Stomach smooth muscle (tissue), 2 donors: Measurements from ENCODE around the gene RNF13.

Experiments used
- H3K27ac ChIP-seq: one replicate; pipeline ENCODE4 v1.7.0; 2013; ENCODE audit warnings: mild to moderate bottlenecking, low read length, inconsistent platforms
- H3K27me3 ChIP-seq, 2 donors: one replicate each; pipeline ENCODE4 v1.7.0; 2013; ENCODE audit warnings: low read length in 2 of 2; ENCODE audit not compliant: insufficient read depth in 2 of 2, control insufficient read depth in 1 of 2
- H3K36me3 ChIP-seq, 2 donors: one replicate each; pipeline ENCODE4 v1.7.0; 2013; ENCODE audit warnings: low read length in 2 of 2; ENCODE audit not compliant: control insufficient read depth in 2 of 2, insufficient read depth in 2 of 2
- H3K4me1 ChIP-seq: one replicate; pipeline ENCODE4 v1.7.0; 2013; ENCODE audit warnings: low read length; ENCODE audit not compliant: control insufficient read depth, insufficient read depth
- H3K4me3 ChIP-seq, 2 donors: one replicate each; pipeline ENCODE4 v1.7.0; 2013; ENCODE audit warnings: low read length in 2 of 2
- H3K9ac ChIP-seq, 2 donors: one replicate each; pipeline ENCODE4 v1.7.0; 2013; ENCODE audit warnings: low read length in 2 of 2, mild to moderate bottlenecking in 1 of 2
- H3K9me3 ChIP-seq, 2 donors: one replicate each; pipeline ENCODE4 v1.7.0; 2013; ENCODE audit warnings: low read length in 2 of 2; ENCODE audit not compliant: control insufficient read depth in 2 of 2
- donor health status: healthy.
- donor health status: Pancreatic carcinoma.

The RNF13 gene

GRCh38 chr3:149892371-149892770 lies 79.4 kb downstream of the RNF13 start:
- H3K4me1 ChIP-seq: peaks cover 3% of the 10 kb centered on the region
- H3K4me3 ChIP-seq: no peak overlapping the region

DNA sequence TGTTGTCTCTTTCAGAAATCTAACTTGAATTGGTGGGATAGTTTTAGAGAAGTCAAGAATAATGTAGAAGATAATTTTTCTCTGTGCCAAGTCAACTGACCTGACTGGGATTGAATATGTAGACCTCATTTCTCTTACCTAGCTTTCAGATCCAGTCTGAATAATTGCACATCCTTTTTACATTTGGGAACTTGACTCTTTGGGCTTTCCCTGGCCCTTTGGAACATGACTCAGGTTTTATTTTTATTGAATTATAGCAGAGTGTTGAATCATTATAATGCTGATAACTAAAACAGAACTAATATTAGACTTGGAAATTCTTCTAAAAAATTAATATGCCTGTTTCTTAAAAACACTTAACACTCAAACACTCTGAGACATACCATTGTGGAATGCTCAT lies 81.2 kb downstream of the RNF13 start:
- H3K4me3 ChIP-seq: no peak overlapping the region
- H3K27ac ChIP-seq: no peak overlapping the region
- H3K4me1 ChIP-seq: peaks cover 3% of the 10 kb centered on the region
- H3K27me3 ChIP-seq: no peaks in the 10 kb centered on the region
- peaks cover 0 to 3% of the 10 kb centered on the region in 2 donors for H3K36me3 ChIP-seq
- no peaks in the 10 kb centered on the region for H3K9me3 ChIP-seq
- H3K9ac ChIP-seq: no peak overlapping the region

More at GRCh38 chr3:149892371-149892770, 79.4 kb downstream of the RNF13 start:
- Histone ChIP-seq H3K9me3 (no peaks in the 10 kb centered on the region), H3K27ac (no peak overlapping the region), H3K36me3 (peaks cover 0 to 4% of the 10 kb centered on the region in 2 donors), H3K27me3 (no peaks in the 10 kb centered on the region), H3K9ac (no peak overlapping the region)

- H3K27me3 ChIP-seq: no peaks in the 10 kb centered on the region
Observed at GRCh38 chr3:149895339-149895738, 82.3 kb downstream of the RNF13 start.

DNA sequence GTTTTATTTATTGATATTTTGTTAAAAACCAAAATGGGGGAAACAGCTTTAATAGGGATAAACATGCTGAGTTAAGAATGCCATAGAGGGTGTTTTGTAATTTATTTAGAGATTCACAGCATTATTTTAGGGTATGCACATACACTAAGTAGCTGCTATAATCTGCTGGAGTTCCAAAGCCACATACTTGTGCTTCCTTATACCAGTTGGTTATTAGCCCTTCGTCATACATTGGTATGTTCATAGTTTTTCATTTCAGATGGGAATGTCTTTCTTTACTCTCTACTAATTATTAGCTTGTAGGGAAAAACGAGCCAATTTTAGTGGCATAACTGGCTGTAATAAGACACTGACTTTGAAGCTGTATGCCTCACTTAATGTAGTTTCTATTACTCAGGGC lies 82.8 kb downstream of the RNF13 start:
- no peak overlapping the region for H3K4me3 ChIP-seq
- peaks cover 0 to 3% of the 10 kb centered on the region in 2 donors for H3K36me3 ChIP-seq
- H3K9me3 ChIP-seq: no peaks in the 10 kb centered on the region
- no peak overlapping the region for H3K9ac ChIP-seq
- peaks cover 3% of the 10 kb centered on the region for H3K4me1 ChIP-seq
- no peak overlapping the region for H3K27ac ChIP-seq
- no peaks in the 10 kb centered on the region for H3K27me3 ChIP-seq

More at GRCh38 chr3:149895339-149895738, 82.3 kb downstream of the RNF13 start:
- Histone ChIP-seq H3K27ac (no peak overlapping the region), H3K36me3 (peaks cover 0 to 3% of the 10 kb centered on the region in 2 donors), H3K9ac (no peak overlapping the region), H3K4me1 (peaks cover 3% of the 10 kb centered on the region), H3K4me3 (no peak overlapping the region), H3K9me3 (no peaks in the 10 kb centered on the region)

DNA sequence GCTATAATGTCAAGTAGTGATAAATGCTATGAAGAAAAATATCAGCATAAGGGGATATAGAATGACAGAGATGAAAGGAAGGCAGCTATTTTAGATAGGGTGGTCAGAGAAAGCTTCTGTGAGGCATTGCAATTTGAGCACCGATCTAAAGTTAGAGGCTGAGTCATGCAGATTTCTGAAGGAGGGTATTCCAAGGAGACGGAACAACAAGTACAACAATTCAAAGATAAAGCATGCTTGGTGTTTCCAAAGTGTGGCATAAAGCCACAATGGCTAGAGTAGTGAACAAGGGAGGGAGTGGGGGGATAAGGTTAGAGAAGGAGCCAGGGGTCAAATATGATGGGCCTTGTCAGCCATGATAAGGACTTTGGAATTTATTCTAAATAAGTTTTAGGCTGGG lies 85.8 kb downstream of the RNF13 start:
- Histone ChIP-seq H3K4me1 (no peaks in the 10 kb centered on the region), H3K36me3 (peaks cover 0 to 3% of the 10 kb centered on the region in 2 donors), H3K27me3 (no peaks in the 10 kb centered on the region), H3K9ac (no peak overlapping the region), H3K4me3 (no peak overlapping the region), H3K27ac (no peak overlapping the region), H3K9me3 (no peaks in the 10 kb centered on the region)

DNA sequence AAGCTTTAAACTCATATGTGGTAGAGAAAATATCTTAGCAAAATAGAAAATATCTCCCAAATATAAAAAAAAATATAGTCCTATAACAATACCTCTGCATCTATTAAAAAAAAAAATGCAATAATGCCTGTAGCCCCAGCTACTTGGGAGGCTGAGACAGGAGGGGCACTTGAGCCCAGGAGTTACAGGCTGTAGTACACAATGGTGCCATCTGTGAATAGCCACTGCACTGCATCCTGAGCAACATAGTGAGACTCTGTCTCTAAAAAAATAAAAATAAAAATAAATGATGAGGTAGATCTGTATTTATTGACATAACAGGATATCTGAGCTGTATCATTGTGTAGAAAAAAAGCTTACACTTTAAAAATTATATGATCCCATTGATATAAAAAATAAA lies 87.3 kb downstream of the RNF13 start:
- H3K9me3 ChIP-seq: no peaks in the 10 kb centered on the region
- no peak overlapping the region for H3K9ac ChIP-seq
- peaks cover 0 to 3% of the 10 kb centered on the region in 2 donors for H3K36me3 ChIP-seq
- no peak overlapping the region for H3K27ac ChIP-seq
- no peaks in the 10 kb centered on the region for H3K27me3 ChIP-seq
- no peak overlapping the region for H3K4me3 ChIP-seq
- no peaks in the 10 kb centered on the region for H3K4me1 ChIP-seq

- Histone ChIP-seq H3K9me3 (no peaks in the 10 kb centered on the region), H3K9ac (no peak overlapping the region), H3K27ac (no peak overlapping the region), H3K4me1 (no peaks in the 10 kb centered on the region), H3K36me3 (no peaks in the 10 kb centered on the region), H3K27me3 (no peaks in the 10 kb centered on the region), H3K4me3 (no peak overlapping the region)
Observed at GRCh38 chr3:149901770-149902169, 88.8 kb downstream of the RNF13 start.

GRCh38 chr3:149902498-149903139 lies 89.6 kb downstream of the RNF13 start:
- Histone ChIP-seq H3K4me1 (no peaks in the 10 kb centered on the region), H3K27ac (no peak overlapping the region), H3K9ac (no peak overlapping the region)

DNA sequence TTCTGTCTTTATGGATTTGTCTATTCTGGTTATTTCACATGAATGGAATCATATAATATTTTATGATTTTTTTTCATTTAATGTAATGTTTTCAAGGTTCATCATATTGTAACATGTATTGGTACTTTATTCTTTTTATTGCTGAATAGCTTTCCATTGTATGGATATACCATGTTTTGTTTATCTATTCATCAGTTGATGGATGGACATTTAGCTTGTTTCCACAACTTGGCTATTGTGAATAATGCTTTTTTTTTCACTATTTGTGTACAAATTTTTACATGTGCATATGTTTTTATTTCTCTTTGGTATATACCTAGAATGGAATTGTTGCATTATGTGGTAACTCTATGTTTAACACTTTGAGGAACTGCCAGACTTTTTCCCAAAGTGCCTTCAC lies 93.0 kb downstream of the RNF13 start:
- no peak overlapping the region for H3K9ac ChIP-seq
- no peaks in the 10 kb centered on the region for H3K4me1 ChIP-seq
- no peaks in the 10 kb centered on the region for H3K36me3 ChIP-seq
- H3K9me3 ChIP-seq: no peaks in the 10 kb centered on the region
- no peaks in the 10 kb centered on the region for H3K27me3 ChIP-seq
- no peak overlapping the region for H3K27ac ChIP-seq
- no peak overlapping the region for H3K4me3 ChIP-seq

More at GRCh38 chr3:149902498-149903139, 89.6 kb downstream of the RNF13 start:
- Histone ChIP-seq H3K27me3 (no peaks in the 10 kb centered on the region), H3K4me3 (no peak overlapping the region), H3K9me3 (no peaks in the 10 kb centered on the region), H3K36me3 (no peaks in the 10 kb centered on the region)

GRCh38 chr3:149908424-149908957 lies 95.5 kb downstream of the RNF13 start:
- Histone ChIP-seq H3K27me3 (no peaks in the 10 kb centered on the region), H3K27ac (no peak overlapping the region)

GRCh38 chr3:149909923-149910322 lies 96.9 kb downstream of the RNF13 start:
- Histone ChIP-seq H3K36me3 (no peaks in the 10 kb centered on the region), H3K27me3 (no peaks in the 10 kb centered on the region), H3K4me1 (no peaks in the 10 kb centered on the region), H3K4me3 (no peak overlapping the region), H3K27ac (no peak overlapping the region), H3K9me3 (no peaks in the 10 kb centered on the region), H3K9ac (no peak overlapping the region)

More at GRCh38 chr3:149908424-149908957, 95.5 kb downstream of the RNF13 start:
- H3K36me3 ChIP-seq: no peaks in the 10 kb centered on the region
- no peak overlapping the region for H3K4me3 ChIP-seq
- no peaks in the 10 kb centered on the region for H3K9me3 ChIP-seq
- no peaks in the 10 kb centered on the region for H3K4me1 ChIP-seq
- H3K9ac ChIP-seq: no peak overlapping the region
